ENCODE measurements around the gene CXCL1.

DNA sequence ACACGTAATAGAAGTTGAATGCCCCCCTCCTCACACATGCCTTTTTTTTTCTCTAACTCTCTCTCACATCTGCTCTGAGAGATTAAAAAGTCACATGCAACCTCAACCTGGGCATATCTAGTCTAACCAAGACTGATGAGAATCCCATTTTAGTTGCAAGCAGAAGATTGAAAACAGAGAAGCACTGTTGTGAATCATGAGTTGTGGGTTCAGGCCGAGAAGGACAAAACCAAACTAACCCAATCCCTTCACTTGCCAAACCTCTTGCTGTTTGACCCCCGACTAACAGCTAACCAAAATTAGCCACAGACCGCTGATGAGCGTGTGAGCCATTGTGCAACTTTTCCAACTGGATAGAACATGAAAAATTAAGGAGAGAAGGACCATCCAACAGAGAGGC is 31.8 kb downstream of the CXCL1 start:
- TF ChIP-seq EZH2phosphoT487 (conservative IDR thresholded peaks at IDR 0.05; ENCODE audit: low read length), result no peak
- TF ChIP-seq, protein P1, sequence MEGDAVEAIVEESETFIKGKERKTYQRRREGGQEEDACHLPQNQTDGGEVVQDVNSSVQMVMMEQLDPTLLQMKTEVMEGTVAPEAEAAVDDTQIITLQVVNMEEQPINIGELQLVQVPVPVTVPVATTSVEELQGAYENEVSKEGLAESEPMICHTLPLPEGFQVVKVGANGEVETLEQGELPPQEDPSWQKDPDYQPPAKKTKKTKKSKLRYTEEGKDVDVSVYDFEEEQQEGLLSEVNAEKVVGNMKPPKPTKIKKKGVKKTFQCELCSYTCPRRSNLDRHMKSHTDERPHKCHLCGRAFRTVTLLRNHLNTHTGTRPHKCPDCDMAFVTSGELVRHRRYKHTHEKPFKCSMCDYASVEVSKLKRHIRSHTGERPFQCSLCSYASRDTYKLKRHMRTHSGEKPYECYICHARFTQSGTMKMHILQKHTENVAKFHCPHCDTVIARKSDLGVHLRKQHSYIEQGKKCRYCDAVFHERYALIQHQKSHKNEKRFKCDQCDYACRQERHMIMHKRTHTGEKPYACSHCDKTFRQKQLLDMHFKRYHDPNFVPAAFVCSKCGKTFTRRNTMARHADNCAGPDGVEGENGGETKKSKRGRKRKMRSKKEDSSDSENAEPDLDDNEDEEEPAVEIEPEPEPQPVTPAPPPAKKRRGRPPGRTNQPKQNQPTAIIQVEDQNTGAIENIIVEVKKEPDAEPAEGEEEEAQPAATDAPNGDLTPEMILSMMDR (IDR thresholded peaks at IDR 0.05; ENCODE audit: insufficient read depth, low read length, poor library complexity, severe bottlenecking), result no peak
